Neural cell (in vitro differentiated cells): Measurements from ENCODE around the gene PIK3AP1. TPM values are rescaled to one million over a fixed set of nuclear protein-coding genes. Genes with fewer than 3 reads are reported as not detected.

Experiments
- H2AFZ ChIP-seq: fragments of 200-600, 300-800 bp; sonication (generic), shearing (Covaris generic); 2 replicates; pipeline ENCODE4 v1.6.0; 2014; ENCODE audit warnings: low read depth, mild to moderate bottlenecking, antibody characterized with exemption, low read length, moderate library complexity
- H3F3A ChIP-seq: fragments of 200-600 bp; shearing (Covaris generic); 2 replicates; pipeline ENCODE4 v1.6.1; 2016; ENCODE audit warnings: mild to moderate bottlenecking, moderate library complexity, mixed read lengths, antibody characterized with exemption, low read length; ENCODE audit not compliant: insufficient read depth, poor library complexity, severe bottlenecking
- H3K27ac ChIP-seq: fragments of 200-600, 300-800 bp; sonication (generic), shearing (Covaris generic); 2 replicates; pipeline ENCODE4 v1.5.1; 2014; ENCODE audit warnings: mild to moderate bottlenecking, low read length, moderate library complexity
- H3K27me3 ChIP-seq: fragments of 300-800, 200-600 bp; sonication (generic), shearing (Covaris generic); 2 replicates; pipeline ENCODE4 v1.6.0; 2014; ENCODE audit warnings: mild to moderate bottlenecking, low read depth, low read length, moderate library complexity; ENCODE audit not compliant: insufficient read depth
- H3K36me3 ChIP-seq: fragments of 300-800, 200-600 bp; sonication (generic), shearing (Covaris generic); 2 replicates; pipeline ENCODE4 v1.5.1; 2014; ENCODE audit warnings: mild to moderate bottlenecking, antibody characterized with exemption, low read length, moderate library complexity; ENCODE audit not compliant: insufficient read depth
- H3K4me2 ChIP-seq: fragments of 300-800, 200-600 bp; sonication (generic), shearing (Covaris generic); 2 replicates; pipeline ENCODE4 v1.6.0; 2014; ENCODE audit warnings: mild to moderate bottlenecking, low read length
- H3K4me3 ChIP-seq: fragments of 300-800, 200-600 bp; sonication (generic), shearing (Covaris generic); 2 replicates; pipeline ENCODE4 v1.5.1; 2014; ENCODE audit warnings: mild to moderate bottlenecking, low read length, moderate library complexity
- H3K79me2 ChIP-seq: fragments of 200-600 bp; shearing (Covaris generic); replicated peaks from 2 replicates; pipeline ENCODE4 v1.6.0; 2014; ENCODE audit warnings: mild to moderate bottlenecking, low read length, moderate library complexity; ENCODE audit not compliant: insufficient read depth
- H3K9ac ChIP-seq: fragments of 300-800, 200-600 bp; sonication (generic), shearing (Covaris generic); 2 replicates; pipeline ENCODE4 v1.6.1; 2016; ENCODE audit warnings: mild to moderate bottlenecking, low read length, mixed read lengths
- H3K9me2 ChIP-seq: fragments of 200-600 bp; shearing (Covaris generic); 2 replicates; pipeline ENCODE4 v1.6.1; 2016; ENCODE audit warnings: mild to moderate bottlenecking, low read length, mixed read lengths; ENCODE audit not compliant: insufficient read depth
- H3K9me3 ChIP-seq: fragments of 200-600, 300-800 bp; sonication (generic), shearing (Covaris generic); 2 replicates; pipeline ENCODE4 v1.6.1; 2016; ENCODE audit warnings: mild to moderate bottlenecking, mixed run types, low read length, moderate library complexity, mixed read lengths
- H4K20me1 ChIP-seq: fragments of 200-600 bp; shearing (Covaris generic); 2 replicates; pipeline ENCODE4 v1.6.1; 2016; ENCODE audit warnings: mild to moderate bottlenecking, mixed run types; ENCODE audit not compliant: insufficient read depth
- EP300 ChIP-seq: fragments of 450-650 bp; conservative IDR thresholded peaks from 2 replicates; pipeline ENCODE4 v1.6.1; 2014; ENCODE audit warnings: antibody characterized with exemption, mild to moderate bottlenecking, moderate library complexity; ENCODE audit not compliant: poor library complexity, severe bottlenecking
- EZH2 ChIP-seq: fragments of 200-600, 300-800 bp; shearing (Covaris generic), sonication (generic); IDR thresholded peaks from 2 replicates; pipeline ENCODE4 v1.6.1; 2014; ENCODE audit warnings: antibody characterized with exemption, low read length, borderline replicate concordance, mild to moderate bottlenecking; ENCODE audit not compliant: insufficient read depth, poor library complexity, severe bottlenecking
- MXI1 ChIP-seq: fragments of 450-650 bp; conservative IDR thresholded peaks from 2 replicates; pipeline ENCODE4 v1.6.1; 2014; ENCODE audit warnings: antibody characterized with exemption, mild to moderate bottlenecking; ENCODE audit not compliant: poor library complexity, severe bottlenecking
- POLR2AphosphoS5 ChIP-seq: IDR thresholded peaks from 2 replicates; pipeline ENCODE4 v1.6.1; 2012
- RAD21 ChIP-seq: fragments of 450-650 bp; conservative IDR thresholded peaks from 2 replicates; pipeline ENCODE4 v1.6.1; 2014; ENCODE audit warnings: antibody characterized with exemption, mild to moderate bottlenecking, moderate library complexity
- SMC3 ChIP-seq: fragments of 450-650 bp; conservative IDR thresholded peaks from 2 replicates; pipeline ENCODE4 v1.6.1; 2014; ENCODE audit warnings: antibody characterized with exemption, mild to moderate bottlenecking, moderate library complexity; ENCODE audit not compliant: poor library complexity
- TAF1 ChIP-seq: IDR thresholded peaks from 2 replicates; pipeline ENCODE4 v1.6.1; 2012; ENCODE audit warnings: low read depth
- polyA plus RNA-seq: library from polyadenylated mRNA; depleted of rRNA; stranded (reverse); fragments of >200 nt; gene quantifications from 2 replicates; pipeline ENCODE4 v1.2.3, GENCODE V29; 2014
- TF ChIP-seq, protein P1 (sequence below): fragments of 450-650 bp; IDR thresholded peaks from 2 replicates; pipeline ENCODE4 v1.5.1; 2014; ENCODE audit warnings: antibody characterized with exemption, mild to moderate bottlenecking, moderate library complexity; ENCODE audit not compliant: poor library complexity, severe bottlenecking
- TF ChIP-seq, protein P2 (sequence below): IDR thresholded peaks from 2 replicates; pipeline ENCODE4 v1.6.1; 2012; ENCODE audit warnings: borderline replicate concordance

The PIK3AP1 gene
- polyA plus RNA-seq, 1 donor from 2014 or later: 0.05 TPM

DNA sequence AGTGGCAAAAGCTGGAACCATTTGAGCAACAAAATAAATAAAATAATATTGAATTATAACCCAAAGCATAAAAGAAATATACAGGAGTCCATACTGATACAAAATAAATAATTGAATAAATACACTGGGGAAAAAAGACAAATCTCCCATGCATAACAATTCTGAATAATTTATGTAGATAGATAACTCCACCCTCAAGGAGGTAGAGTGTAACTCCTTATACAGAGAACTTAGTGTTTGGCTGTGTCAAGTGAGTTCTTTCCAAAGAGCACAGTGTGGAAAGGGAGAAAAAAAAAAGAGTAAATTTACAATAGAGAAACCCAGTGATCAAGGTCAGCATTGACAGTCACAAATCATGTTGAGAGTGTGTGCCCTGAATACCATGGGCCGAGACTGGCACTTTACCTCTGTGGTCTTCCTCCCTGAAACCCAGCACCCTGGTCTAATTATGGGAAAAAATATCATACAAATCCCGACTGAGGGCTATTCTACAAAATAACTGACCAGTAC is 5.5 kb downstream of the PIK3AP1 start:
- Histone ChIP-seq H2AFZ (no peak overlapping the region), H3K4me3 (no peak overlapping the region), H3K9ac (no peak overlapping the region), H3K27ac (no peak overlapping the region), H3K79me2 (no peaks in the 10 kb centered on the region), H3K36me3 (no peaks in the 10 kb centered on the region), H3K27me3 (peaks cover 5% of the 10 kb centered on the region), H3K4me2 (no peak overlapping the region), H4K20me1 (no peaks in the 10 kb centered on the region), H3K9me3 (no peaks in the 10 kb centered on the region), H3F3A (no peaks in the 10 kb centered on the region), H3K9me2 (no peaks in the 10 kb centered on the region)
- TF ChIP-seq MXI1 (no peak), RAD21 (no peak), SMC3 (no peak), POLR2AphosphoS5 (no peak), EP300 (no peak), EZH2 (no peak), TAF1 (no peak)
- TF ChIP-seq, protein P1, sequence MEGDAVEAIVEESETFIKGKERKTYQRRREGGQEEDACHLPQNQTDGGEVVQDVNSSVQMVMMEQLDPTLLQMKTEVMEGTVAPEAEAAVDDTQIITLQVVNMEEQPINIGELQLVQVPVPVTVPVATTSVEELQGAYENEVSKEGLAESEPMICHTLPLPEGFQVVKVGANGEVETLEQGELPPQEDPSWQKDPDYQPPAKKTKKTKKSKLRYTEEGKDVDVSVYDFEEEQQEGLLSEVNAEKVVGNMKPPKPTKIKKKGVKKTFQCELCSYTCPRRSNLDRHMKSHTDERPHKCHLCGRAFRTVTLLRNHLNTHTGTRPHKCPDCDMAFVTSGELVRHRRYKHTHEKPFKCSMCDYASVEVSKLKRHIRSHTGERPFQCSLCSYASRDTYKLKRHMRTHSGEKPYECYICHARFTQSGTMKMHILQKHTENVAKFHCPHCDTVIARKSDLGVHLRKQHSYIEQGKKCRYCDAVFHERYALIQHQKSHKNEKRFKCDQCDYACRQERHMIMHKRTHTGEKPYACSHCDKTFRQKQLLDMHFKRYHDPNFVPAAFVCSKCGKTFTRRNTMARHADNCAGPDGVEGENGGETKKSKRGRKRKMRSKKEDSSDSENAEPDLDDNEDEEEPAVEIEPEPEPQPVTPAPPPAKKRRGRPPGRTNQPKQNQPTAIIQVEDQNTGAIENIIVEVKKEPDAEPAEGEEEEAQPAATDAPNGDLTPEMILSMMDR: no peak
- TF ChIP-seq, protein P2, sequence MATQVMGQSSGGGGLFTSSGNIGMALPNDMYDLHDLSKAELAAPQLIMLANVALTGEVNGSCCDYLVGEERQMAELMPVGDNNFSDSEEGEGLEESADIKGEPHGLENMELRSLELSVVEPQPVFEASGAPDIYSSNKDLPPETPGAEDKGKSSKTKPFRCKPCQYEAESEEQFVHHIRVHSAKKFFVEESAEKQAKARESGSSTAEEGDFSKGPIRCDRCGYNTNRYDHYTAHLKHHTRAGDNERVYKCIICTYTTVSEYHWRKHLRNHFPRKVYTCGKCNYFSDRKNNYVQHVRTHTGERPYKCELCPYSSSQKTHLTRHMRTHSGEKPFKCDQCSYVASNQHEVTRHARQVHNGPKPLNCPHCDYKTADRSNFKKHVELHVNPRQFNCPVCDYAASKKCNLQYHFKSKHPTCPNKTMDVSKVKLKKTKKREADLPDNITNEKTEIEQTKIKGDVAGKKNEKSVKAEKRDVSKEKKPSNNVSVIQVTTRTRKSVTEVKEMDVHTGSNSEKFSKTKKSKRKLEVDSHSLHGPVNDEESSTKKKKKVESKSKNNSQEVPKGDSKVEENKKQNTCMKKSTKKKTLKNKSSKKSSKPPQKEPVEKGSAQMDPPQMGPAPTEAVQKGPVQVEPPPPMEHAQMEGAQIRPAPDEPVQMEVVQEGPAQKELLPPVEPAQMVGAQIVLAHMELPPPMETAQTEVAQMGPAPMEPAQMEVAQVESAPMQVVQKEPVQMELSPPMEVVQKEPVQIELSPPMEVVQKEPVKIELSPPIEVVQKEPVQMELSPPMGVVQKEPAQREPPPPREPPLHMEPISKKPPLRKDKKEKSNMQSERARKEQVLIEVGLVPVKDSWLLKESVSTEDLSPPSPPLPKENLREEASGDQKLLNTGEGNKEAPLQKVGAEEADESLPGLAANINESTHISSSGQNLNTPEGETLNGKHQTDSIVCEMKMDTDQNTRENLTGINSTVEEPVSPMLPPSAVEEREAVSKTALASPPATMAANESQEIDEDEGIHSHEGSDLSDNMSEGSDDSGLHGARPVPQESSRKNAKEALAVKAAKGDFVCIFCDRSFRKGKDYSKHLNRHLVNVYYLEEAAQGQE: no peak

DNA sequence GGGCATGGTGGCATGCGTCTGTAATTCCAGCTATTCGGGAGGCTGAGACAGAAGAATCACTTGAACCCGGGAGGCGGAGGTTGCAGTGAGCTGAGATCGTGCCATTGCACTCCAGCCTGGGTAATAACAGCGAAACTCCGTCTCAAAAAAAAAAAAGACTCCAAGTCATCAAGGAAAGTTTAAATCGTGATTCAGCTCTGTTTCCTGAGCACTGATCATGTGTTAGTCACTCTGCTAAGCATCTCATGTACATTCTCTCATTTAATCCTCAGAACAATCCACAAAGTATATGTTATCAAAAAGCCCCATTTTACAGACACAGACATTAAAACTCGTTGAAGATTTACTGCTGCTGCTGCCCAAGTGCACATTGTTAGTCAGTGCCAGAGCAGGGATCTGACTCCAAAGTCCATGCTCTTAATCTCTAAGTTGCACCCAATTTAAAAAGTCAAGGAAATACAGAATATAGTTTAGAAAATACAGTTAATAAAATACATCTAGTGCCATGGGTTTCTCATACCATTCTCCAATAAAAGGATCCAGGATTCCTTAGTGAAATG is 6.2 kb downstream of the PIK3AP1 start:
- H3K9me3 ChIP-seq: no peaks in the 10 kb centered on the region
- H3K79me2 ChIP-seq: no peaks in the 10 kb centered on the region
- H3K27ac ChIP-seq: no peak overlapping the region
- H3K36me3 ChIP-seq: no peaks in the 10 kb centered on the region
- no peak overlapping the region for H3K9ac ChIP-seq
- H4K20me1 ChIP-seq: no peaks in the 10 kb centered on the region
- no peak overlapping the region for H3K4me2 ChIP-seq
- no peak overlapping the region for H3K4me3 ChIP-seq
- TF ChIP-seq EZH2: no peak
- TF ChIP-seq EP300: no peak
- no peak for TF ChIP-seq MXI1
- no peak overlapping the region for H2AFZ ChIP-seq
- H3K9me2 ChIP-seq: no peaks in the 10 kb centered on the region
- no peaks in the 10 kb centered on the region for H3K27me3 ChIP-seq
- H3F3A ChIP-seq: no peaks in the 10 kb centered on the region
